Smooth muscle cell of trachea (primary cell): ENCODE data around the gene CD109. TPM values are rescaled to one million over a fixed set of nuclear protein-coding genes. Genes with fewer than 3 reads are reported as not detected.

Experiments
- total RNA-seq: library from RNA; depleted of rRNA; stranded (reverse); fragments of >200 nt; gene quantifications from 2 replicates; pipeline ENCODE4 v1.2.1, GENCODE V29; 2014

Gene CD109
- total RNA-seq, result 34.1 and 98.2 TPM in 2 replicates

DNA sequence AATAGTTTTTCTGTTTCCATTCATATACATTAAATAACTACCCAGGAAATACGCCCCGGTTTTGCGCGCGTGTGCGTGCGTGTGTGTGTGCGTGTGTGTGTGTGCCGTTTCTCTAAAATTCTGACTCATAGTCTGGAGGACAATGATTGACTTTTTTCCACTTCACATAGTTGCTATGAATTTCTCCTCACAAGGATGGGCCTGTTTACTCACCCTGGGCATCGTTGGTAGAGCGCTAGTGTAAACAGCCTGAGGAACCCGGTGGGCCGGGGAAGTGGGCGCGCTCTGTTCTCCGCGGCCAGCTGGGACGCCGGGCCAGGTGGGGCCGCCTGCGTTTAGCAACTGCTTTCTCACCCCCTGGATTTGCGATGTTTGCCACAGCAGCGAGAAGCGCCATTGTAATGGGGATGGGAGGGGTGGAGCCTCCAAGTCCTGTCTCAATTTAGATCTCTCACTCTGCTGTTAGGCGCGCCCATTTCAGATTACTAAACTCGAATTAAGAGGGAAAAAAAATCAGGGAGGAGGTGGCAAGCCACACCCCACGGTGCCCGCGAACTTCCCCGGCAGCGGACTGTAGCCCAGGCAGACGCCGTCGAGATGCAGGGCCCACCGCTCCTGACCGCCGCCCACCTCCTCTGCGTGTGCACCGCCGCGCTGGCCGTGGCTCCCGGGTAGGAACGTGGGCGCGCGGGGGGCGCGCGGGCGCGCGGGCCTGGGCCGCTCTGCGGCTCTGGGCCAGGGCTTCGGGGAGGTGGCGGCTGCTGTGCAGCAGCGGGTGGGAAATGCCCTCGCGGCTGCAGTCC is at the start of gene CD109:
CD109 (plus strand) TSS at position 585 of the 803 bp plus-strand sequence; CDS start at position 598, 13 bp downstream.

DNA sequence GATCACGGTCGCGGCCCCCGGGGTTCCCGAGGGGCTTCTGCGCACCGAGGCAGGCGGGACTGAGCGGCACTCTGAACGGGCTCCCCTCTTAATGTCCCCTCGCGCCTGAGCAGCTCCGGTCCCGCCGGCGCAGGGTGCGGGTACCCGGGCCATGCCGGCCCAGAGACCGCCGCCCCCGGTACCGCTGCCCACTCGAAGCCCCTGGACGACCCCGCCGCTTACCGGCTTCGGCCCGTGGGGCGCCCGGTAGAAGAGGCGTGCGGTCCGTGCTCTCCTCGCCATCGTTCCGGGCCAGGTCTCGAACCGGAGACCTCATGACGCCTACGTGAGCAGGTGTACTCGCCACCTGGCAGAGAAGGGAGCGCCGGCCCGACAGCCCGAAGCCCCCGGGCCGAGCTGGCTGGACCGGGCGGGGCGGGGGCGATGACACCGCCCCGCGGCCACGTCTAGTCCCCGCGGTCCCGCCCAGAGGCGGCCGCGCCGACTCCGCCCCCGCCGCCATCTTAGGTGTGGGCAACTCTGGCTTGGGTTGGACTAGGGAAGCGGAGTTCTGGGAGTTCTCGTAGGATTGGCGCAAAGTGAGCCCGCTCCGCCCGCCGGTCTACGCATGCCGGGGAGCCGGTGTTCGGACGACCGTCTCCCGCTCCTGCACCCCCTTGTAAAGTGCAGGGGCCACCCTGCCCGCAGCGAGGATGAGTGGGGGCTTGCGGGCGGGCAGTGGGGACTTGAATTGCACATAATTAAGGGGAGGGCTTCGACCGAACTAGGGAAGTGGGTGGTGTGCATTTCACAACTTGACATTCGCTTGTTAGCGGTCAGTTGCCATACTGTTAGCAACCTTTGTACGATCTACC is 42.2 kb upstream of the CD109 start, which contains the start of gene SLC17A5:
SLC17A5 (minus strand) TSS at position 422 of the 854 bp plus-strand sequence; CDS start at position 316, 106 bp downstream.

Other genes starting within 250 kb of the CD109 start
- gene CGAS, start 243.9 kb upstream of the CD109 start, total RNA-seq, result 4.1 and 6.5 TPM in 2 replicates
- 34.6 and 36.4 TPM in 2 replicates for gene MTO1, start 234.5 kb upstream of the CD109 start, total RNA-seq
- gene EEF1A1, start 175.2 kb upstream of the CD109 start, total RNA-seq, result 22,917 and 30,892 TPM in 2 replicates
- gene SLC17A5, start 42.2 kb upstream of the CD109 start, total RNA-seq, result 38.4 and 38.5 TPM in 2 replicates